ENCODE data around the gene CABP7.

CABP7 gene

GRCh38 chr22:29690476-29690875 is 29.3 kb upstream of the CABP7 start:
- Histone ChIP-seq H3K4me3 (ENCODE audit: severe bottlenecking) (no peak overlapping the region), H3K36me3 (ENCODE audit: low read depth) (peaks cover 29% of the 10 kb centered on the region), H3K27me3 (ENCODE audit: insufficient read depth, poor library complexity, severe bottlenecking) (no peaks in the 10 kb centered on the region), H3K9me3 (ENCODE audit: severe bottlenecking) (no peaks in the 10 kb centered on the region), H3K4me1 (ENCODE audit: insufficient read depth, poor library complexity, severe bottlenecking) (no peaks in the 10 kb centered on the region), H3K27ac (ENCODE audit: poor library complexity, severe bottlenecking) (no peak overlapping the region)
- TF ChIP-seq CTCF (IDR thresholded peaks at IDR 0.05; ENCODE audit: poor library complexity, severe bottlenecking), result no peak
- ATAC-seq (ENCODE audit: low read depth), result no peak
- no peak for DNase-seq (ENCODE audit: low spot score)

GRCh38 chr22:29691636-29692326 is 28.0 kb upstream of the CABP7 start:
- H3K27me3 ChIP-seq (ENCODE audit: insufficient read depth, poor library complexity, severe bottlenecking), result no peaks in the 10 kb centered on the region
- H3K36me3 ChIP-seq (ENCODE audit: low read depth), result peaks cover 17% of the 10 kb centered on the region
- no peak overlapping the region for H3K4me3 ChIP-seq (ENCODE audit: severe bottlenecking)
- no peaks in the 10 kb centered on the region for H3K9me3 ChIP-seq (ENCODE audit: severe bottlenecking)
- H3K27ac ChIP-seq (ENCODE audit: poor library complexity, severe bottlenecking), result no peak overlapping the region
- no peak for DNase-seq (ENCODE audit: low spot score)
- no peak for ATAC-seq (ENCODE audit: low read depth)
- TF ChIP-seq CTCF (IDR thresholded peaks at IDR 0.05; ENCODE audit: poor library complexity, severe bottlenecking), result no peak
- no peaks in the 10 kb centered on the region for H3K4me1 ChIP-seq (ENCODE audit: insufficient read depth, poor library complexity, severe bottlenecking)

GRCh38 chr22:29692327-29692640 is 27.5 kb upstream of the CABP7 start:
- peaks cover 11% of the 10 kb centered on the region for H3K36me3 ChIP-seq (ENCODE audit: low read depth)
- ATAC-seq (ENCODE audit: low read depth) (no peak), DNase-seq (ENCODE audit: low spot score) (no peak)
- H3K27ac ChIP-seq (ENCODE audit: poor library complexity, severe bottlenecking), result no peak overlapping the region
- no peak for TF ChIP-seq CTCF (IDR thresholded peaks at IDR 0.05; ENCODE audit: poor library complexity, severe bottlenecking)
- H3K4me3 ChIP-seq (ENCODE audit: severe bottlenecking), result no peak overlapping the region
- no peaks in the 10 kb centered on the region for H3K27me3 ChIP-seq (ENCODE audit: insufficient read depth, poor library complexity, severe bottlenecking)
- no peaks in the 10 kb centered on the region for H3K4me1 ChIP-seq (ENCODE audit: insufficient read depth, poor library complexity, severe bottlenecking)
- H3K9me3 ChIP-seq (ENCODE audit: severe bottlenecking), result no peaks in the 10 kb centered on the region

- no peak for TF ChIP-seq CTCF (IDR thresholded peaks at IDR 0.05; ENCODE audit: poor library complexity, severe bottlenecking)
- Histone ChIP-seq H3K4me3 (ENCODE audit: severe bottlenecking) (no peak overlapping the region), H3K4me1 (ENCODE audit: insufficient read depth, poor library complexity, severe bottlenecking) (no peaks in the 10 kb centered on the region), H3K36me3 (ENCODE audit: low read depth) (peaks cover 10% of the 10 kb centered on the region; the same call in 1 of the 2 replicates), H3K27ac (ENCODE audit: poor library complexity, severe bottlenecking) (no peak overlapping the region), H3K9me3 (ENCODE audit: severe bottlenecking) (no peaks in the 10 kb centered on the region), H3K27me3 (ENCODE audit: insufficient read depth, poor library complexity, severe bottlenecking) (no peaks in the 10 kb centered on the region)
- ATAC-seq (ENCODE audit: low read depth) (no peak), DNase-seq (ENCODE audit: low spot score) (no peak)
Measured at GRCh38 chr22:29693161-29693560, 26.6 kb upstream of the CABP7 start.

GRCh38 chr22:29693671-29694070 is 26.1 kb upstream of the CABP7 start:
- no peaks in the 10 kb centered on the region for H3K27me3 ChIP-seq (ENCODE audit: insufficient read depth, poor library complexity, severe bottlenecking)
- DNase-seq (ENCODE audit: low spot score), result no peak
- ATAC-seq (ENCODE audit: low read depth), result no peak
- no peak overlapping the region for H3K4me3 ChIP-seq (ENCODE audit: severe bottlenecking)
- TF ChIP-seq CTCF (IDR thresholded peaks at IDR 0.05; ENCODE audit: poor library complexity, severe bottlenecking), result no peak
- no peak overlapping the region for H3K27ac ChIP-seq (ENCODE audit: poor library complexity, severe bottlenecking)
- H3K4me1 ChIP-seq (ENCODE audit: insufficient read depth, poor library complexity, severe bottlenecking), result no peaks in the 10 kb centered on the region
- H3K9me3 ChIP-seq (ENCODE audit: severe bottlenecking), result no peaks in the 10 kb centered on the region
- peaks cover 10% of the 10 kb centered on the region; the same call in 1 of the 2 replicates for H3K36me3 ChIP-seq (ENCODE audit: low read depth)
